HG03045 (cell line): Measurements from ENCODE around the gene GALC.

Source experiments
- ATAC-seq: cut with Tn5 transposase; IDR thresholded peaks from one replicate; pipeline ENCODE4 v1.9.1; 2021; ENCODE audit warnings: mild to moderate bottlenecking, moderate library complexity; ENCODE audit not compliant: unreplicated experiment

Gene GALC

DNA sequence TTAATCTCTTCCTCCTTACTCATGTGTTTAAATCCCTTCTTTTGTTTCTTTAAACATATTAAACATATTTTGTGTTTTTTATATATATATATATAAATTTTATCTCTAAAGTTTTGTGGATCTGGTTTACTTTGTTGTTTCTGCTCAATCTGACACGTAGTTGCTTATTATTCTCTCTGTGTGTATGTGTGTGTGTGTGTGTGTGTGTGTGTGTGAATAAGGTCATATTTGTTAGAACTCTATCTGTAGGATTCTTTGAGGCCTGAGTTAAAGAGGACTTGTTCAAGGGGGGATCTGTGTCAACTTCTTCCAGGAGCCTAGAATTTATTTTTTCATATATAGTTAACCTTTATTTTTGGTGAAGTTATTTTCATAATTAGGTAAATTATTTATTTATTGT lies 14.6 kb upstream of the GALC start:
- ATAC-seq, result no peak

DNA sequence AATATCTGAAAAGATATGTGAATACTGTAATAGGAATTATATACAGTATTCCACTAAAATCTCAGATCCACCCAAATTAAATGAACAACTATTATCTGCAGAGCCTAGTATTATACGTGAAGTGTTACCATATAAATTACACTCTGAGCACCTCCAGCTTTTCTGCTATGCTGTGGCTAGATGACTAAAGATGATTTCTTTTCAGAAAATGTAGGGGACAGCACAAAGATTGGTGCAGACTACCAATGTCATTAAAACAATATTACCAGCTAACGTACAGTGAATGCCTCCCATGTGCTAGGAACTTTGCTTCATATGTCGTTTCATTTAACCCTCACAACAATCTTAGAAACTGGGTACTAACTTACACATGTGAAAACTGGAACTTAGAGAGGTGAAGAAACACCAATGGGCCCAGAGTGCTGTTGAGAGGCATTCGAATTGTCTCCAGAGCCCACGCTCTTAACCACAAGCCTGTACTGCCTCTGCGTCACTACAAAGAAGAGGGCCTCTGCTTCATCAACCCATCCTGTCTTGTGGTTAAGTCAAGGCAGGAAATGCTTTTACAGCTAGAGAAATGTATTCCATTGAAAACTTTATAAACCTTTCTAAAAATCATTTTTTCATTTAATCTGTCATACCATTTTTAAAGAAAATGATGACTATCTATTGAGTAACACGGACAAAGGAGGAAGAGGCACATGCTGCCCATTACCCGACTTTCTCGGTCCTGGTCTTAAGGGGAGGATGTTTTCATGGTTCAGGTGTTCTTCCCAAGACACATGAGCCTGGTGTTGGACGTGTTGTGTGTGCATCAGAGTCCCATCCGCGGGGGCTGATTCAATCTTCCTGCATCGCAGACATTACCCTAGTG lies 13.2 kb upstream of the GALC start:
- peak; percentile 94 for ATAC-seq

DNA sequence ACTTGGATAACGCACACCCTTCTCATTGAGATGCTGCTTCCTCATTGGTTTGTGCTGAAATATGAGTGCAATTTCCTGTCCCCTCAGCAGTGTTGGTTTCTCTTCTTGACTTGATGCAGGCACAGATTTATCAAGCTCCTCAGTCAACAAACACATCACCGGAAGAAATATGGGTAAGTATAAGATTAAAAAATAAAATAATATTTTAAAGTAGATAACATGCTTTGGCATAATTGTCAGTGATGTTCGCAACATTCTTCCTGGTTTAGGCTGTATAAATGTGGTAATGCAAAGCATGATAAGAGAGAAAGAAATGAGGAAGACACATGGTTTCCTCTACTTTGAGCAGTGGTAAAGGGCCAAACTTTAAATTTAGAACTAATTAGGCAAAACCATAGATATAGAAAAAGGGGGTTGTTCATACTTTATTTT lies 12.1 kb upstream of the GALC start, which contains the start of gene GPR65:
GPR65 (plus strand) TSS at position 86 of the 432 bp plus-strand sequence. CDS start 5,713 bp downstream, outside the sequence.
- ATAC-seq, result peak; percentile 67

DNA sequence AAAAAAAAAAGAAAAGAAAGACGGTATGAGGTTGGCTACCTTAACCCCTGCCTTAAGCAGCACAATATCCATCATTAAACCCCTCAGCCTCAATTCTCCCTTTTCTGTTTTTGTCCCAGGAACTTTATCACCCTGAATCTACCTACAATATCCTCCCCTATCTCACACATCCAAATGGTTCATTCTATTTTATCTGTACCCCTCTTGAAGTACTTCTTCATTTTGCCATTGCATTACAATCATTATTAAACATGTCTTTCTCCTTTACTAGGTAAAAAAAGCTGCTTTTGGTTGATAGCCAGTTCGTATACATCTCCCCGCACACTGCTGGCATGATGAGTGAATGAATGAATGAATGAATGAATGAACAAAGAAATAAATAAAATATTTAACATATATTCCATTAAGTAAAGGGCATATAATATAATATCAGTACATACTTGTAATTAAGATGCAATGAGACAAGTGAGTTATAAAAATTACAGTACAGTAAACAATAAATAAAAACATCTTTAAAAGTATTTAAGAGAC lies 11.6 kb upstream of the GALC start:
- no peak for ATAC-seq

DNA sequence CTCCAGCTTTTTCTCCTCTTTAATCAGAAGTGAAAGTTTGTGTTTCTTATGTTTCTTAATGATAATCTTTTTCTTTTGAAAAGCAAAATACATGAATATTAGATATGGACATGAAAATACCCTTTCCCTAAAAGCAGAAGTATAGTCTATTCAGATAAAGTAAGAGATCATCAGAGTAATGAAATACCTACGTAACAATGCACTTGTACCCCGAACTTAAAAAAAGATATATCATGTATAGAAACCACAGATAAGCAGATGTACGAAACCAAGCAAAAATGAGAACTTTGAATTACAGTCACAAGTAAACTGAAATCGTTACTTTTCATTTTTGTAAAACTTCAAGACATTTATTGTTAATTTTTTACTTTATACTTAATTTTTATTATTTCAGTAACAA lies 10.4 kb upstream of the GALC start:
- ATAC-seq, result no peak

DNA sequence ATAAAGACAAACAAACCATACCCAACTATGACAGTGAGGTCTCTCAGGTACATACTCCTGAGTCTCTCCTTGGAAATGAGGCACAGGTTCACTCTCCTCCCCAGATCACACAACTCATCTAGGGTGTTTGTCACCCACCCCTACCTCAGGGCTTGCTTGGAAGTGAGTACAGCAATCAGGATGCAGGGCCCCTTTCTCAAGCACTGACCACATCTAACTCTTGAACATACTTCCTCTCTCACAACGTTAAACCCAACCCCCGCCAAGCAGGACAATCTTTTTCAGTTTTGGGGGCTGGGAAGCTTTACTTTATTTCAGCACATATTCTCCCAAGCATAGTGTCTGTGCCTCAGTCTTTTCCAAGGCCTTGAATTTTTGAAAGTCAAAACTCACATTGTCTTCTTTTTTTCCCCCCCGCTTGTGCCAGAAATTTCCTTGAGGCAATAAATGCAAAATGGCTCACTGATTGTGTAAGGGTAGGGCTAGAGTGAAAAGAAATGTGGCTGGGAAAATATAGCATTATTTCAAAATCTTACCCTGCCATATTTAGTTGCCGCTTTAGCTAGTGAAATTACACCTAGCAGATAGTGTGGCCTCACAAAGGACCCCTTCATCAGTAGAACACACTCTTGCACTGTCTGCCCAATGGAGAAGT lies 9.6 kb upstream of the GALC start:
- no peak for ATAC-seq

DNA sequence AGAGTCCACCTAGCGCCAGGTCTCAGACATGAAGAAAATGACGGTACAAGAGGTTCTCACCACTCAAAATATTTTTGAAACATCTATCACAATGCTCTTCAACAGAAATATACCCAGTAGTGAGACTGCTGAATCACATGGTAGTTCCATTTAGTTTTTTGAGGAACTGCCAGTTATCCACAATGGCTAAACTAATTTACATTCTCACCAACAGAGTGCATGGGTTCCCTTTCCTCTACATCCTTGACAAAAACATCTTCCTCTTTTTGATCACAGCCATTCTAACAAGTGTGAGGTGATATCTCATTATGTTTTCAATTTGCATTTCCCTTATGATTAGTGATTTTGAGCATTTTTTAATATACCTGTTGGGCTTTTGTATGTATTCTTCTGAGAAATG lies 6.3 kb upstream of the GALC start:
- ATAC-seq, result no peak

DNA sequence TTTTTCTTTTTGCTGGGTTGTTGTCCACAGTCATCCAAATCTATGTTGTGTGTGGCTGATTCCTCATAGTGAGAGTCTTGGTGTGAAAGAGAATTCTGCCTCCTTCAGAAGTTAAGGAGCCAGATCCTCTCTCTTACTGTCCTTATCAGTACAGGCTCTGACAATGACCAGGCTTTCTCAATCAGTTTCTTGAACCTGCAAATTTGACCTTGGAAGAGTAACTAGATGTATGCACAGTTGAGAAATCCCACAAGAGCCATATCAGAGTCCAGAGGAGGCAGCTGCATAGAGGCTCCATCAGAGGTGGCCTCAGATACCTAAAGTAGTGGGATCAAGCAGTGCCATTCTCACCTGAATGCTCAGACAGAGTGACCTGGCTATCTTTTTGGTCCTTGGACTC lies 5.5 kb upstream of the GALC start:
- ATAC-seq, result no peak

DNA sequence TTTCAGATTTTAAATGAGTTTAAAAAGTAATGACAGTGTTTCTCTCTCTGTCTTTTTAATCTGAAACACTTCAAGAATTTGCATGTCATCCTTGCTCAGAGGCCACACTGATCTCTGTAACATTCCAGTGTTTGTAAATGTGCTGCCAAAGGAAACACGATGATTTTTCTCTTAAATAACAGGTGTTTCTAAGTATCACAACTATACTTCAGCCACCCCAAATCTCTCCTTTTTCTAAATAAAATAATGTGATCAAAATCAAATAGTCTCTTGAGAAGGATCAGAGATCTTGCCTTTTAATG lies 3.3 kb upstream of the GALC start:
- ATAC-seq, result no peak

DNA sequence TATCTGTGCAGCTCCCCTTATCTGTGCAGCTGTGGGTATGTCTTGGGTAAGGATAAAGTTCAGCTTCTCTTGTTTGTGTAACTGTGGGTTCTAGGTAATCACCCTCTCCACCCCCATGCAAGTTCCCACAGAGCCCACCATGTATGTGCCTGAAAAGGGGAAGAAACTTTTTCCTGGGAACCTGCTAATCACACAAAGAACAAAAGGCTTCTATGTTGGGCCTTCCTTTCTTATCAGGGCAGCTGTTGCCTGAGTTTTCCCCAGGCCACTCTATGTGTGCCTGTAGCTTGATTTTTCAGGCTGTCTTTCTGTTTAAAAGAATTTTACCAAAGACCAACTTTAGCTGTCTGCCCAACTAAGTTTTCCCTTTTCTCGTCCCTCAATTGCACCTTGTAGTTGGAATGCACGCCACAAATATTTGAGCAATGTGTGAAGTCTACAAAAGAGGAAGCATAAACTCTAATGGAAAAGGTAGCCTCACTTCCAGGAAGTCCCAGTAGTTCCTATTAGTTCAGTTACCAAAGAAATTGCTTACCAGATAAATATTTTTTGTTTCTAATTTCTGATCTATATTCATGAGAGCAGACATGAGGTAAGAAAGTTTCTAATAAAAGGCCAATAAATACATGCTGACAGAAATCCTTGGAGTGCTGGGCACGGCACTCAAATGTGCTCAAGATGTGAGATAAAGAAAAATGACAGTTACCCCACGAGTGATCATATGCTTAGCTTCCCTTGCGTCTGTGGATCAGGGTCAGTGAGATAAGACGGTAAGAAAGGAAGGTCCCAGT lies 2.7 kb upstream of the GALC start:
- no peak for ATAC-seq

DNA sequence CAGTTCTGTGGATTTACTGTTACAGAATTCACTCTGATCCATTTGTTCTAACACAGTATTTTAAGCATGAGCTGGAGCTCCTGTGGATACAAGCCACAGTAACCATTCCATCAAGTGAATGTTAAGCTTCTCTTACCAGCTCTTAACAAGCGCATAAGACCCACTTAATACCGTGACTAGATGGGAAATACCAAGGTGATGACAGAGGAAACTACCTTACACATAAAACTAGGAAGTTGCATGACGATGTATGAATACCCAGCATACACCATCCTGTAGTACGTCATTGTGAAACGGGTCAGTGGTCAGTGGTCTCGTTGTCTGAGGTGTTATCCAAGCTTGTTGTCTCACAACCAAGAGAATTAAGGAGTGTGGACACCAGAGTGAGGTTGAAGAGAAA lies 2.0 kb upstream of the GALC start:
- ATAC-seq, result peak; percentile 33

DNA sequence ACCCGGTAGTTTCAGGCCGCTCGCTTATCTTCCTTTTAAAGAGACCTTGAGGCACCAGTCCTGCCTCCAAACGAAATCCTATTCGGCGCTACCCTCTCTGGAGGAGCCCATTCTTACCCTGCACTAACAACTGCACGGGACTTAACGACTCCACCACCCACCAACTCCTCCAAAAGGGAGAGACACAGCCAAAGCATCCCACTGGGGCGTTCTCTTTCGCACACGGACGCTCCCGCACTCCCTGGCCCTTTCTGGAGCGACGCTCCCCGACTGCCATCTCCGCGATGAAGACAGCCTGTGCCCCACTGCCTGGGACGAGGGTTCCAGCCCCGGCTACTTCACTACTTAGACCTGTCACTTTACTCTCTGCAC lies 650 bp downstream of the GALC start:
- ATAC-seq, result peak; percentile 6

DNA sequence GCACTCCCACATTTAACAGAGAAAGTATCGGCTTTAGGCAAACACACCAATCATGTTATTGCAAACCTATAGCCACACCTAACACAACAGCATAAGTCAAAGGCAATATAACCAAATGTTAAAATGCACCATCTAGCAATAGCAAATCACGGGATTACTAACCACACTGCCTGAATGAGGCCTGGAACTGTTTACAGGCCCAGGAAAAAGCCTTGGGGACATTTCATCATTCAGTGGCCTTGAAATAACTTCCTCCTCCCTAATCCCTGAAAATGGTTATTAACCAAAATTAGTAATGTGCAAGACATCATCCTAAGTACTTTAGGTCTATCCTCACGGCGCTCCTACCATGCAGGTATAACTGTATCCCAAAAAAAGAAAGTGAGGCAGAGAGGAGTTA lies 2.3 kb downstream of the GALC start:
- ATAC-seq, result no peak

DNA sequence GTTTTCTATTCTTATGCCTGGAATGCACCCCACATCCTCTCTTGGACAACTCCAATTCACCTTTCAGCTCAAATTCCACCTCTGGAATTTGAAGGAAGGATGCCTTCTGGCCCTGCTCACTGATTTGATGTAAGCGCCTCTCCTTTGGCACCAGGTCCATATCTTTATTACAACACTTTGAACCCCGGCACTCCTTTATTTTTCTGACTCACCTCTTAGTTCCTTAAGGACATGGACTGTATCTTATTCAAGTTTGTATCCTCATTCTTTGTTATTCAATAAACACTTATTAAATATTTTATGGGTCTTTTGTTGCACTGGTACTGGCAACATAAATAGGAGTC lies 3.1 kb downstream of the GALC start:
- ATAC-seq, result no peak

DNA sequence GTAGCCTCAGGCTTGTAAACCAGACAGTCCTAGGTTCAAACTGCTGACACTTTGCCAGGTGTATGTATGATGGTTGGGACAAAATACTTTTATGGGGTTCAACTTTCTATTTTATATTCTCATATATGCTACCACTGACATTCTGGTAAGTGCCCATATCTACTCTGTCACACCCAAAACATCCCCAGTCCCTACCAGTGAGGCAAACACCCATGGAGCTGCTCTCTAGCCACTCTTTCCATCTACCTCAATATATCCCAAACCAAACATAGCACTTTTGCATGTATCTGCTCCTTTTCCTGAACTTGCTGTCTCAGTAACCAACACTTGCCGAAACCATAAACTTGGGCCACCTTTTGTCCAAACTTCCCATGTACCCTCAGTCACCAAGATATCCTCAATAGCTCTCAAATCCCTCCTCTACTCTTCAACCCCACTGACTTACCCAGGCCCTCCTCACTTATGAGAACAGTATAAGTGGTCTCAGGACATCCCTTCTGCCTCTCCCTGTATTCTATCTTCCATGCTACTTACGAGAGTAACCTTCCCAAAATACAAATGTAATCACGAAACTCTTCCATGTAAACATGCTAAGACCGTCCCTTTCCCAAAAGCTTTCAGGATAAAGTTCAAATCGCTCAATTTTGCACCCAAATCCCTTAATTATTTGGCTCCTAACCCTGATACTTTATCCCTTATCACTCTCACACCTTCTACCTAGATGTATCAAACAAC lies 3.6 kb downstream of the GALC start:
- no peak for ATAC-seq

DNA sequence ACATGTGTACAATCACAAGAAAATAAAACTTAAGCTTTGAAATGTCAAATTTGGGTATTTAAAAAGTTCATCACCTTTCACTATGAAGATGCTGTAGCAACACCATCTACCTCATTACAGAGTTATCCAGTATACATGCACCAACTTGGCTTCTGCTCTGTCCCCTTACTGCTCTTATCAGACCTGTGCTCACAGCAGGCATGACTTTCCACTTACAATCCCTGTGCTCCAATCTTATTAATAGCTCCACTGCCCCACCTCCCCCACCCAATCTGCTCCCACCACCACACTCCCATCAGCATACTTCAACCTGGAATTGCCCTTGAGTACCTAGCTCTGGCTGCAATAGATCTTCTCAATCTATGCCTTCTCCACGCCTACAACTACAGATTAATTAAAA lies 13.3 kb downstream of the GALC start:
- ATAC-seq, result no peak

DNA sequence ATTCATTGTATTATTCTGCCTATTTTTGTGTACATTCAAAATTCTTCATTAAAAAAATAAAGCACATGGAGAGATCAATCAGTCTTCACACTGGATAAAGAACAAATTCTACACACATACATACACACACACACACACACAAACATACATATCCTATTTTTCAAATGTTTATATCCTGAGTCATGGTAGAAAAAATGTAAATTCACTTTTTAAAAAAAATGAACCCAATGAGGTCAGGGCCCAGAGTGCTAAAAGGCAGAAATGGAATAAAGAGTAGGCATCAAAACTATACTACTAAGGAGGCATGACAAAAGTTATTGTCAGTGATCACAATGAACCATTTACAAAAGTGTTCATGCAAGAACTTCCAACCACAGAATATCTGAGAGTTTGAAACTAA lies 17.3 kb downstream of the GALC start:
- ATAC-seq, result no peak

DNA sequence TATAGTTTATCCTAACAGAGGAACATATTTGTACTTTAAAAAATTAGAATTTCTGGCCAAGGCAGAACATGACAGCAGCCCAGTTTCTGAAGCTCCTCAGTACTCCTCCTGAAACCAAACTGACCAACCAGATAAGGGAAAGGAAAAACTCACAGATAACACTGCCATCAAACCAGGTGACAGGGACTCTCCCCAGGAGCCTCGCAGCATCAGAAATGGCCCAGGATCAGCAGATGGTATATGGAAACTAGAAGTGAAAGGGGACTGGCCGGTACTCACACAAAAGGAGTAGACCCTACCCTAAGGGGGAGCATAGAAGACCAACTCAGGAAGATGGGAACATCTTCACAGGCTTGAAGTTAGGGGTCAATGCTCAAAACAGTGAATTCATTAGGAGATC lies 22.0 kb downstream of the GALC start:
- peak; percentile 85 for ATAC-seq

DNA sequence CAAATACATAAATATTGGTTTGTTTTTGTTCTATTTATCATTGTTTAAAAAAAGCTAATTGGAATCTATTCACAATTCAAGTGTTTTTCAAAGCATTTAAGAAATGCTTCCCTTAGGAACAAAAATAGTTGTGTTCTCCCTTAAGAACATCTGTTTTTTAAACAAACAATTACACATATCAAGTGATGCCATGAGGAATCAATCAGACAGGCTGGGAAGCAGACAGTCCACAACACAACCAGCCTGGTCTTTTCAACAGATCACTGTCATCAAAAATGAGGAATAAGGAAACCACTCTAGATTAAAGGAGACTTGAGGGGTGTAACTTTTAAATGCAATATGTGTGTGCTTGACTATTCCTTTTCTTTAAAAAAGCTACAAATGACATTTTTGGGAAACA lies 25.5 kb downstream of the GALC start:
- ATAC-seq, result no peak

DNA sequence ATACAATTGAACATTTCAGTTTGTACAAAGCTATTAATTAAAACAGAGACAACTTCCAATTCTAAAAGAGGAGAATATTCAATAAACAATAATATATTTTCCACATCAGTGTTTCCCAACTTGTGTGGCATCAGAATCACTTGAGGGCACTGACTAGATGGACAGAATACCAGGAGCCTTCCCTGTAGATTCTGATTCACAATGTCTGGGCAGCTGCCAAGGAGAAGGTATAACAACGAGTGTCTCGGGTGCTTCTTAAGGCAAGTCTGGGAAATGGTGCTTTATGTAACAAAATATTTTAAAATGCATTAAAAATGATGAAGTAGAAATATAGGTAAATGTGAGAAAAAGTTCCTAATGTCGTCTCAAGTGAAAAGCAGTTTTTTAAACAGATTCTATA lies 26.2 kb downstream of the GALC start:
- no peak for ATAC-seq

DNA sequence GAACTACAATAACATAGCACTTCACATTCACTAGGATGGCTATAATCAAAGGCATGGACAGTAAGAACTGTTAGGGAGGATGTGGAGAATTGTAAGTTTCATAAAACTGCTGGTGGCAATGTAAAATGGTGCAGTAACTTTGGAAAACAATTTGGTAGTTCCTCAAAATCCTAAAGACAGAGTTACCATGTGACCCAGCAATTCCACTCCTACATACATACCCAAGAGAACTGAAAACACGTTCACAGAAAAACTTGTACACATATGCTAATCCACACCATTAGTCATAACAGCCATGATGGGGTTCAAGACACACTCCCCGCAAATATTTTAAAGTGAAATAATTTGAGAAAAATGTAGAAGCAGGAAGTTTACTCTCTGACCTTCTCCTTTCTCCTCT lies 31.7 kb downstream of the GALC start:
- no peak for ATAC-seq
